GM10847 (cell line): Measurements from ENCODE around the gene AMIGO3.

ENCODE experiments used
- POLR2A ChIP-seq: IDR thresholded peaks from 2 replicates; pipeline ENCODE4 v1.6.1; 2011; ENCODE audit not compliant: insufficient read length; ENCODE audit errors: extremely low read depth

AMIGO3 gene

DNA sequence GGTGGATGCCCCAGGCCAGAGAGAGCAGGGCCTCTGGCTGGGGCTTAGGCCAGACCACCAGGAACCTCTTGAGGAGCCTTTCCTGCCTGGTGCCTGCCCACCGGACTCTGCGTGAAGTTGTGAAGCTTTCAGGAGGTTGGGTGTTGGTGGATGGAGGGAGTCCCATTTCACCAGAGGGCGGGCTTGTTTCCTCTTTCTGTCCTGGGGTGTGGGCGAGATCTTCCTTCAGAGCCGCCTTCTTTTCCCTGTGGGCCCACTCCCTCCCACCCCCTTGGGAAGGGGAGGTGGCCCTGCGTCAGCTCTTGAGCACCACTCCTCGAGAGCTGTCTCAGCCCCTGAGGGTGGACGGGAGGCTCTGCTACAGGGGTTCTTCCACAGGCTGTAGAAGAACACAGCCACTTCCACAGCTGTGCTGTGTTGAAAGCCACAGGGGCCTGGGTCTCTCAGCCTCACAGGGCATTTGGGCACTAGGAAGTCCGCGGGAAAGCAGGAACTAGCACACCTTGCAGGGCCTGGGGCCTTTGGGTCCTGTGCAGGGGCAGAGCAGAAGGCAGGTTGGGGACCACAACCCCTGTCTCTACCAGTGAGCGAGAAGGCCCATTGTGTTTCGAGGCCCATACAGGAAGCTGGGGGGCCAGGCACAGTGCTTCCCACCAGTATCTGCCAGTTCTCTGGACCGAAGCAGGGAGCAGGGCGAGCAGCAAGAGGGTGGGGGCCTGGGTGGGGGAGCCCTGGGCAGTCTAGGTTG lies 2.1 kb downstream of the AMIGO3 start:
- TF ChIP-seq POLR2A: no peak

DNA sequence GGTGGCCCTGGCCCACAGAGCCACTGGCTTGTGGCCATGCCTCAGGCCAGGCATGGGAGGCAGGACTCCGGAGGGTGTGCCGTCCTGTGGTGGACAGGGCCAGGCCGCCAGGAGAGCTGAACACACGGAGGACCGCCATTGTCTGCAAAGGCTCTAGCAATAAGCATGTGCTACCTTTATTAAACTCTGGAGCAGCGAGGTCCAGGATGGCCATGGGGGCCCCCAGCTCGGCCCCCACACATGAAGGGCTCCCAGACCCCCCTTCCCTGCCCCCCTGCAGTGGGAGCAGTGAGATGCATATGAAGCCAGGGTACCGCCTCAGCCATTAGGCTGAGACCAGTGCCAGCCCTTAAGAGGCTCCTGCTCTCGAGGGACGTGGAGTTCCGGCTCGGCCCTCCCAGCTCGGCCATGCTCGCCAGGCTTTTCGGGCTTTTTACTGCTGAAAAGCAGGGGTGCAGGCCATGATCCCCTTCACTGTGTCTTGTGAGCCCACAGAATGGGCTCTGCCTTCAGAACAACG lies 2.7 kb downstream of the AMIGO3 start:
- TF ChIP-seq POLR2A: no peak

DNA sequence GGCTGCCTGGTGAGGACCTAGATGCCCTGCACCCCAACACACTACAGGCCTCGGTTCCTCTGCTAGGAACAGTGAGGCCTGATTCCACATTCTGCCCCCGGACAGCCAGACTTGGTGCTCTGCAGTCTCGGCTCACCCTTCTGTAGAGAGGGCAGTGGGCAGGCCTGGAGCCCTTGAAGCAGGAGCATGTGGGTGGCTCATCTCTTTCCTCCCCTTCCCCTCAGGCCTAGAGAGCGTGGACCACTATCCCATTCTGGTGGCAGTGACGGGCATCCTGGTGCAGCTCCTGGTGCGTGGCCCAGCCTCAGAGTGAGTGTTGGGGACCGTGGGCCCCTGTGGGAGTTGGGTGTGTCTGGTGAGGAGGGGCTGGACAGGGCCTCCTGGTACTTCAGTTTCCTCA lies 3.3 kb downstream of the AMIGO3 start:
- TF ChIP-seq POLR2A: no peak

- TF ChIP-seq POLR2A: no peak
Measured at GRCh38 chr3:49715611-49716121, 3.8 kb downstream of the AMIGO3 start.

DNA sequence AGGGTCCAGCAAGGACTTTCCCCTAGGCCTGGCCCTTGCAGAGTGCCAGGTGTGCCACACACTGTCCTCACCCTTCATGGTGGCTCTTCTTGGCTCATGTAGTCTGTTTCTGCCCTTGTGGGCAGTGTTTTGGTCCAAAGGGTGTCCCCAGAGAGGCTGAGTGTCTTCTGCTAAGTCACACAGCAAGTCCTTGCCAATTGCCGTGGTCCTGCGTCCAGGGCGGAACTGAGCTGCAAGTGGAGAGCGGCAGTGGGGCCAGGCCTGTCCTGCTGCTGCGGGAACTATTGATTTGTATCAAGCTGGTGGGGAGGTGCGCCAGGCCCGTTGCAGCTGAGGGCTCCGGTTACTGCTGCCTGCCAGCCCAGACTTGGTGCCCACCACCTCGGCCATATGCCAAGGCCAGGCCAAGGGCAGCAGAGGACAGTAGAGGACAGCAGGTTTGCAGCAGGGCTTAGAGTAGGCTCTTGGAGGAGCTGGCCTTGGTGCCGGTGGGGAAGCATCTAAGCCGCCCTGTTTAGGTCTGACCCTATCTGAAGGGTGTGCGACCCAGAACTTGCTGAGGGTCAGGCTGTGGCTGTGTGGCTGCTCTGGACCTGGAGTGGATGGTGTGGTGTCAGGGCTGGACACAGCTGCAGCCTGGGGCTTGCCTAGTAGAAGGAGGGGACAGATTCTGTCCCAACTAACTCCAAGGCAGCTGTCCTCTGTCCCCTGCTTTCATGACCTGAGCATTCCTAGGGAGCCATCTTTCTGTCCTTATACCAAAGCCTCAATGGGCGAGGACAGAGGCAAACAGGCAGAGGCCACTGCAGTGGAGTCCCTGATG lies 4.5 kb downstream of the AMIGO3 start:
- no peak for TF ChIP-seq POLR2A

- no peak for TF ChIP-seq POLR2A
Measured at GRCh38 chr3:49713336-49714105, 6.0 kb downstream of the AMIGO3 start.

GRCh38 chr3:49712631-49713317 lies 6.7 kb downstream of the AMIGO3 start:
- TF ChIP-seq POLR2A: no peak

- no peak for TF ChIP-seq POLR2A
Measured at GRCh38 chr3:49712166-49712565, 7.3 kb downstream of the AMIGO3 start.

DNA sequence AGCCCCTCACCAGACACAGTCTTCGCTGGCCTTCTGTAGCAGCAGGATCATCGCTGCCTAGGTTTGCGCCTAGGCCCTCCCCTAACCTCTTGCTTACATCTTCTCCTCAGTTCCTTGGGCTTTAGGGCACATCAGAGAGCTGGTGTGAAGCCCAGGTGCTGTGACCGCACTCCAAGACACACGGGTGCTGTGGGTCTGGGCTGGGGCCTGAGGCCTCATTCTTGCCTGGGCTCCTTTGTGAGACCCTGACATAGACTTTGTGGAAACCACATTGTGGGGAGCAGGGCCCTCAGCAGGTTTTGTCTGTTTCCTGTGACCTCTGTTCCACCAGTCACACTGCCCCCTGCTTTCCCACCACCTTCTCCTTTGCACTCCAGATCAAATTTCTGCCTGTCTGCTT lies 8.0 kb downstream of the AMIGO3 start:
- no peak for TF ChIP-seq POLR2A

DNA sequence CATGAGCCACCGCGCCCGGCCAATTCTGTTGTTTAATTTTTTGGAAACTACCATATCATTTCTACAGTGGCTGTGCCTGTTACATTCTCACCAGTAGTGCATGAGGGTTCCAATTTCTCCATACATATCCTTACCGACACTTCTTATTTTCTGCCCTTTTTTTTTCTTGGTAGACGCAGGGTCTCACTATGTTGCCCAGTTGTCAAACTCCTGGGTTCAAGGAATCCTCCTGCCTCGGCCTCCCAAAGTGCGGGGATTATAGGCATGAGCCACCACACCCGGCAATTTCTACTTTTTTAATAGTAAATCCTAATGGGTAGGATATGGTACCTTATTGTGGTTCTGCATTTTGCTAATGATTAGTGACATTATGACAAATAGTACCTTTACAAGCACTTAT lies 9.6 kb downstream of the AMIGO3 start:
- no peak for TF ChIP-seq POLR2A

DNA sequence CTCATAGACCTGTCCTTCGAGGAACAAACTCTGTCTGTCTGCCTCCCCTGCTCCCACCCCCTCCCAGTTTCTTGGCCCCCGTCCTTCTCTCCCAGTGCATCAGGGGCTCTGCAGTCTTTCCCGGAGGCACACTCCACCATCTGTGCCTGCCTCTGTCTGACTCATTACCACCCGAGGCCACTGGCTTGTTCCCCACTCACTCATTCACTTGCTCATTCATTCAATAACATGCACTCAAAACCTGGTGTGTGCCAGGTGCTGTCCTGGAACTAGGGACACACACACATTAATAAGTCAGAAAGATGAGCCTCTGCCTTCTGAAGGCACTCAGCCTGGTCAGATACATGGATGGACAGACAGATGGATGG lies 12.4 kb downstream of the AMIGO3 start:
- no peak for TF ChIP-seq POLR2A

DNA sequence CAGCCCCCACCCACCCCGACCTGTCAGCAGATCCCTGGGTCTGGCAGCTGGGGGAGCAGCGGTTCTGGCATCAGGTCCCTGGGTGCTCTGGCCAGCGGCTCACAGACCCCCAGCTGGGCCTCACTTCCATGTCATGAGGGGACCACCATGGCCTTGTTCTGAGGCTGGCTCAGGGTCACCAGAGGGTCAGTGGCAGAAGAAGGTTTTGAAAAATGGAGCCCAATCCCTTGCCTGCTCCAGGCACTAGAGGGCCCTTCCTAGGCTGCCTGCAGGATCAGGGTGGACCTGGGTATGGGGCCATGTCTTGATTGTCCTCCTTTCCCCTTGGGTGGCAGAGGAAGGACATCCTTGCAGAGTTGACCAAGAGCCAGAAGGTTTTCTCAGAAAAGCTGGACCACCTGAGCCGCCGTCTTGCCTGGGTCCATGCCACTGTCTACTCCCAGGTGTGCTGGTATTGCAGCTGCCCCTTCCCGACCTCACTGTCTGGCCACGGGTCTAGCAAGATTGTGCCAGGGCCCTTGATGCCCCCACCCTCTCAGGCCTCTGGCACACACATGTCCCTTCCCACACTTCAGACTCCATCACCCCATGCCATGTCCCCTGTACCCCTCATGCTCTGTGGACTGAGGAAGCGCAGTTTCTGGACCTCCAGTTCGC lies 12.9 kb downstream of the AMIGO3 start:
- no peak for TF ChIP-seq POLR2A

DNA sequence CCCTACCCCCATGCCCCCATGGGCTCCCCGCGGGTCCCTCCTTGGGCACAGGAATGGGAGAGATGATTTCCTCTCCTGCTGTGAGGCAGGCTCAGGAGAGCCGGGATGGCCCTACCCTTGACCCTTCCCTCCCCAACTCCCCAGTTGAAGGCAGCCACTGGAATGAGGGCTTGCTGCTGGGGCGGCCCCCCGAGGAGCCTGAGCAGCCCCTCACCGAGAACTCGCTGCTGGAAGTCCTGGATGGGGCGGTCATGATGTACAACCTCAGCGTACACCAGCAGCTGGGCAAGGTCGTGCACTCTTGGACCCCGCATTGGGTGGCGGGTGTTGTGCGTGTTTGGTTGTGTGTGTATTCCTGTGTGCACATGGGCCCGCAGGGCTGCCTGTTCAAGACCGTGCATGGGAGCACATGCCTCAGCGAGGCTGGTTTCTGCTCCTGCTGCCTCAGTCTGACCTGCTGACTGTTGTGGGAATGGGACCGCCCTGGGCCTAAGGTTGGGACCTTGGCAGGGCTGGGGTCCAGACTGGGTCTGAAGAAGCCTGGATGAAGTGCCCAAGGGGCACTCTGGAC lies 14.0 kb downstream of the AMIGO3 start:
- no peak for TF ChIP-seq POLR2A

- TF ChIP-seq POLR2A: no peak
Measured at GRCh38 chr3:49704629-49705028, 14.9 kb downstream of the AMIGO3 start.
